K562 (cell line): ENCODE results near the gene BZW2.

Experiments used
- C11orf30 ChIP-seq: fragments of 450-650 bp; IDR thresholded peaks from 2 replicates; pipeline ENCODE4 v1.6.1; 2016; ENCODE audit warnings: low read depth, mild to moderate bottlenecking
- E2F4 ChIP-seq: sonication (generic); formaldehyde crosslinking; IDR thresholded peaks from 2 replicates; pipeline ENCODE4 v1.8.0; 2022; ENCODE audit warnings: mild to moderate bottlenecking, low read depth, missing genetic modification reagents
- MLX ChIP-seq, 2 experiments: fragments of 450-650 bp in 1 of 2; sonication (generic) in 1 of 2; formaldehyde crosslinking; conservative IDR thresholded peaks; 2 replicates each; pipeline versions ENCODE4 v1.4.0 to v1.8.1; 2020 to 2022; ENCODE audit warnings: mild to moderate bottlenecking in 1 of 2, missing genetic modification reagents in 1 of 2
- POLR2A ChIP-seq: fragments of 450-650 bp; conservative IDR thresholded peaks from 2 replicates; pipeline ENCODE4 v1.6.1; 2016
- ZNF561 ChIP-seq: fragments of 450-650 bp; formaldehyde crosslinking; conservative IDR thresholded peaks from 2 replicates; pipeline ENCODE4 v1.4.0; 2020; ENCODE audit warnings: mild to moderate bottlenecking, moderate library complexity

GRCh38 chr7:16604054-16604453, 41.9 kb upstream of the BZW2 start:
- TF ChIP-seq ZNF561 (CRISPR knock-in tag), result no peak
- no peak for TF ChIP-seq E2F4 (CRISPR knock-in tag)
- no peak for TF ChIP-seq MLX (CRISPR knock-in tag; conservative IDR thresholded peaks at IDR 0.05)
- TF ChIP-seq C11orf30, result no peak
- no peak for TF ChIP-seq POLR2A
